B cell (primary cell): Measurements from ENCODE around the gene PCYOX1L. TPM values are rescaled to one million over a fixed set of nuclear protein-coding genes. Genes with fewer than 3 reads are reported as not detected.

Source experiments
- ATAC-seq: fragments of 200-7000 bp; cut with Tn5 transposase; one replicate; pipeline ENCODE4 v1.10.0; 2021; ENCODE audit warnings: low read depth, mild to moderate bottlenecking, moderate number of reproducible peaks, moderate library complexity
- CTCF ChIA-PET: fragments of 350-600 bp; sonication (Branson Sonifier 250); formaldehyde crosslinking; loops from one replicate; lab custom pipeline; 2021; ENCODE audit warnings: antibody characterized with exemption, inconsistent platforms; lab: Charles Lee
- POLR2A ChIA-PET: fragments of 350-600 bp; sonication (Branson Sonifier 250); formaldehyde crosslinking; loops from one replicate; lab custom pipeline; 2021; ENCODE audit warnings: antibody characterized with exemption; lab: Charles Lee
- DNase-seq: peaks from one replicate; pipeline ENCODE4 v3.0.0; 2013
- H2AFZ ChIP-seq: 2 replicates; pipeline ENCODE4 v1.6.1; 2012; ENCODE audit warnings: mild to moderate bottlenecking, low read depth, low read length; ENCODE audit not compliant: insufficient read depth, poor library complexity, severe bottlenecking
- H3K27ac ChIP-seq, 2 donors: 1 replicate in 1 of 2; 2 replicates in 1 of 2; pipeline ENCODE4 v1.5.1; 2012 to 2013; ENCODE audit warnings: low read length in 2 of 2, mild to moderate bottlenecking in 2 of 2, moderate library complexity in 1 of 2
- H3K27me3 ChIP-seq, 4 experiments: fragments of 200-600 bp in 1 of 4; sonication (generic) in 1 of 4; replicated peaks in 1 of 4; 1 replicate in 2 of 4; 2 replicates in 2 of 4; pipeline versions ENCODE4 v1.6.1 to v1.7.0; 2013 to 2016; ENCODE audit warnings: low read length in 3 of 4, mild to moderate bottlenecking in 2 of 4, mixed read lengths in 1 of 4, moderate library complexity in 1 of 4; ENCODE audit not compliant: insufficient read depth in 4 of 4, control insufficient read depth in 3 of 4; ENCODE audit errors: control extremely low read depth in 1 of 4
- H3K36me3 ChIP-seq, 2 experiments: replicated peaks in 1 of 2; 1 replicate in 1 of 2; 2 replicates in 1 of 2; pipeline versions ENCODE4 v1.6.1 to v1.7.1; 2013; ENCODE audit warnings: low read length in 1 of 2; ENCODE audit not compliant: insufficient read depth in 2 of 2, control insufficient read depth in 1 of 2; ENCODE audit errors: control extremely low read depth in 1 of 2, extremely low read depth in 1 of 2
- H3K4me1 ChIP-seq, 2 donors: fragments of 200-600 bp in 1 of 2; sonication (generic) in 1 of 2; 1 replicate in 1 of 2; 2 replicates in 1 of 2; pipeline versions ENCODE4 v1.5.1 to v1.6.1; 2013 to 2017; ENCODE audit warnings: low read length in 2 of 2; ENCODE audit not compliant: control insufficient read depth in 2 of 2, insufficient read depth in 2 of 2
- H3K4me2 ChIP-seq: replicated peaks from 2 replicates; pipeline ENCODE3; 2012; ENCODE audit warnings: mild to moderate bottlenecking, low read depth, low read length; ENCODE audit not compliant: poor library complexity, severe bottlenecking
- H3K4me3 ChIP-seq, 5 experiments: fragments of 200-600 bp in 1 of 5; sonication (generic) in 1 of 5; 1 replicate in 3 of 5; 2 replicates in 2 of 5; pipeline versions ENCODE4 v1.5.1 to v1.7.0; 2011 to 2016; ENCODE audit warnings: low read length in 4 of 5, mild to moderate bottlenecking in 4 of 5, low read depth in 2 of 5, control low read depth in 1 of 5, moderate library complexity in 1 of 5; ENCODE audit not compliant: insufficient read depth in 1 of 5; ENCODE audit errors: control extremely low read depth in 1 of 5, extremely low read depth in 1 of 5
- H3K79me2 ChIP-seq: fragments of 200-600 bp; sonication (generic); one replicate; pipeline ENCODE4 v1.6.0; 2016; ENCODE audit warnings: low read length; ENCODE audit not compliant: control insufficient read depth, insufficient read depth
- H3K9ac ChIP-seq: fragments of 200-600 bp; sonication (generic); 2 replicates; pipeline ENCODE4 v1.6.1; 2017; ENCODE audit warnings: mild to moderate bottlenecking, low read length, moderate library complexity
- H3K9me3 ChIP-seq, 3 donors: one replicate each; pipeline versions ENCODE4 v1.6.1 to v1.7.1; 2013; ENCODE audit warnings: low read length in 2 of 3; ENCODE audit not compliant: control insufficient read depth in 2 of 3, insufficient read depth in 1 of 3; ENCODE audit errors: control extremely low read depth in 1 of 3
- H4K20me1 ChIP-seq: 2 replicates; pipeline ENCODE4 v1.6.0; 2012; ENCODE audit warnings: mild to moderate bottlenecking, low read length; ENCODE audit not compliant: insufficient read depth, control insufficient read depth, poor library complexity, severe bottlenecking
- H3K27ac Mint-ChIP-seq: one replicate; pipeline ENCODE4 v1.8.0; 2021; ENCODE audit warnings: mixed read lengths
- H3K27me3 Mint-ChIP-seq: one replicate; pipeline ENCODE4 v1.8.0; 2021; ENCODE audit warnings: mixed read lengths
- H3K4me1 Mint-ChIP-seq: one replicate; pipeline ENCODE4 v1.8.0; 2021; ENCODE audit warnings: mixed read lengths
- H3K4me3 Mint-ChIP-seq: one replicate; pipeline ENCODE4 v1.8.0; 2021; ENCODE audit warnings: mixed read lengths
- H3K9me3 Mint-ChIP-seq: one replicate; pipeline ENCODE4 v1.8.0; 2022; ENCODE audit warnings: mixed read lengths; ENCODE audit not compliant: insufficient read depth
- CTCF ChIP-seq: fragments of 200-600 bp; IDR thresholded peaks from one replicate; pipeline ENCODE4 v1.8.0; 2022; ENCODE audit warnings: antibody characterized with exemption, mild to moderate bottlenecking
- EZH2 ChIP-seq: IDR thresholded peaks from 2 replicates; pipeline ENCODE4 v1.6.1; 2012; ENCODE audit warnings: borderline replicate concordance, low read depth, mild to moderate bottlenecking, moderate library complexity, low read length; ENCODE audit not compliant: insufficient read depth, poor library complexity, severe bottlenecking
- WGBS: methylation state at CpG from one replicate; pipeline ENCODE4 v1.1.5; 2013; ENCODE audit warnings: missing lambda C conversion rate; ENCODE audit not compliant: insufficient coverage; 5-methylcytosine and 5-hydroxymethylcytosine counted together
- intact Hi-C: fragments of 100-400 bp; cut with micrococcal nuclease; formaldehyde crosslinking; loops from one replicate; pipeline ENCODE4 v1.10.0; 2022
- polyA plus RNA-seq: library from polyadenylated mRNA; depleted of rRNA; stranded (reverse); fragments of >200 nt; gene quantifications from 2 replicates; pipeline ENCODE4 v1.2.3, GENCODE V29; 2012
- total RNA-seq, 2 donors: library from RNA; stranded (reverse); fragments of 120-200 nt in 1 of 2; gene quantifications; 1 replicate in 1 of 2; 2 replicates in 1 of 2; pipeline versions ENCODE4 v1.2.3 to v1.2.4, GENCODE V29; 2013 to 2022

Gene PCYOX1L
- total and polyA plus RNA-seq, 2 donors (not counting 1 experiment from before 2014, with no cell fraction given): 11.7 to 19.4 TPM

GRCh38 chr5:149337736-149338135 lies 20.1 kb upstream of the PCYOX1L start:
- ATAC-seq (no peak), DNase-seq (no peak)
- Histone ChIP-seq H3K9me3 (no peaks in the 10 kb centered on the region), H3K4me2 (no peak overlapping the region), H2AFZ (no peak overlapping the region), H3K27ac (no peak overlapping the region), H3K4me1 (no peaks in the 10 kb centered on the region), H3K4me3 (no peak overlapping the region), H3K79me2 (no peaks in the 10 kb centered on the region), H4K20me1 (no peaks in the 10 kb centered on the region), H3K27me3 (peaks cover 0 to 5% (median 0%) of the 10 kb centered on the region in 4 experiments), H3K36me3 (no peaks in the 10 kb centered on the region), H3K9ac (no peak overlapping the region)
- ChIA-PET POLR2A (no interaction called here), CTCF (no interaction called here)
- H3K27me3 Mint-ChIP-seq: peaks cover 20% of the 10 kb centered on the region
- H3K4me1 Mint-ChIP-seq: no peaks in the 10 kb centered on the region
- intact Hi-C loops: no loop called here
- TF ChIP-seq CTCF (no peak), EZH2 (no peak)
- H3K9me3 Mint-ChIP-seq: no peaks in the 10 kb centered on the region
- no peak overlapping the region for H3K27ac Mint-ChIP-seq
- no peak overlapping the region for H3K4me3 Mint-ChIP-seq
- WGBS: 86% methylated on average over 1 of the region's 4 CpGs

- no peak overlapping the region for H3K27ac ChIP-seq
- H3K4me3 Mint-ChIP-seq: no peak overlapping the region
- no peak overlapping the region for H2AFZ ChIP-seq
- intact Hi-C loops: no loop called here
- H3K9me3 Mint-ChIP-seq: no peaks in the 10 kb centered on the region
- no peaks in the 10 kb centered on the region for H3K4me1 ChIP-seq
- no peak for ATAC-seq
- ChIA-PET CTCF (no interaction called here), POLR2A (no interaction called here)
- no peak overlapping the region for H3K27ac Mint-ChIP-seq
- no peaks in the 10 kb centered on the region for H3K4me1 Mint-ChIP-seq
- H3K9me3 ChIP-seq: no peaks in the 10 kb centered on the region
- H3K27me3 ChIP-seq: peaks cover 0 to 5% (median 0%) of the 10 kb centered on the region in 4 experiments
- H4K20me1 ChIP-seq: no peaks in the 10 kb centered on the region
- no peaks in the 10 kb centered on the region for H3K36me3 ChIP-seq
- H3K79me2 ChIP-seq: no peaks in the 10 kb centered on the region
- 100% methylated on average over 1 of the region's 1 CpG for WGBS
- H3K4me2 ChIP-seq: no peak overlapping the region
- H3K27me3 Mint-ChIP-seq: peaks cover 20% of the 10 kb centered on the region
- no peak overlapping the region for H3K9ac ChIP-seq
- no peak for TF ChIP-seq CTCF
- TF ChIP-seq EZH2: no peak
- no peak overlapping the region for H3K4me3 ChIP-seq
- no peak for DNase-seq
Observed at GRCh38 chr5:149338364-149338763, 19.5 kb upstream of the PCYOX1L start.
